Breast epithelium (tissue), 3 donors: ENCODE measurements around the gene DDX21.

ENCODE experiments used
- POLR2A ChIP-seq: fragments of 450-650 bp; IDR thresholded peaks from one replicate; pipeline ENCODE4 v1.6.1; 2016; ENCODE audit warnings: antibody characterized with exemption, mild to moderate bottlenecking, moderate library complexity
- POLR2AphosphoS5 ChIP-seq, 3 donors: sonication (generic); formaldehyde crosslinking; IDR thresholded peaks; one replicate each; pipeline ENCODE4 v1.6.1; 2017; ENCODE audit warnings: antibody characterized with exemption in 3 of 3

DNA sequence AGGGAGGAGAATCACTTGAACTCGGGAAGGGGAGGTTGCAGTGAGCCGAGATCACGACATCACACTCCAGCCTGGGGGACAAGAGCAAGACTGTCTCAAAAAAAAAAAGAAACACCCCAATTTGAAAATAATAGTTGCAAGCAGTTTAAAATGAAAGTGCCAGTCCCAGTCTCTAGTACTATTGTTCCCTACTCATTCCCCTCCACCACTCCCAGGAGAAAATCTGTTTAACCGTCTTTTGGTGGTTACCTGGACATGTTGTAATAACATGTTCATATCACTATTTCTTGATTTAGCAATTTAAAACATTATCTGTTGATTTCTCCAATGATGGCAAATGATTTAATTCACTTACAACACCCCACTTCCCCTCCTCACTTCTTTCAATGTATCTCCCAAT, 77.3 kb downstream of the DDX21 start:
- TF ChIP-seq POLR2AphosphoS5 (IDR thresholded peaks at IDR 0.05), result no peak
- no peak for TF ChIP-seq POLR2A
